AG10803 (cell line): Measurements from ENCODE around the gene SH3RF1.

Source experiments
- DNase-seq: peaks from one replicate; pipeline ENCODE4 v3.0.0; 2010; ENCODE audit warnings: low read depth
- H3K4me3 ChIP-seq: 2 replicates; pipeline ENCODE4 v1.5.1; 2011; ENCODE audit warnings: mild to moderate bottlenecking, low read length, control low read depth
- CTCF ChIP-seq: conservative IDR thresholded peaks from 2 replicates; pipeline ENCODE4 v1.5.1; 2011; ENCODE audit warnings: mild to moderate bottlenecking, low read length, control low read depth, inconsistent platforms

SH3RF1 gene

DNA sequence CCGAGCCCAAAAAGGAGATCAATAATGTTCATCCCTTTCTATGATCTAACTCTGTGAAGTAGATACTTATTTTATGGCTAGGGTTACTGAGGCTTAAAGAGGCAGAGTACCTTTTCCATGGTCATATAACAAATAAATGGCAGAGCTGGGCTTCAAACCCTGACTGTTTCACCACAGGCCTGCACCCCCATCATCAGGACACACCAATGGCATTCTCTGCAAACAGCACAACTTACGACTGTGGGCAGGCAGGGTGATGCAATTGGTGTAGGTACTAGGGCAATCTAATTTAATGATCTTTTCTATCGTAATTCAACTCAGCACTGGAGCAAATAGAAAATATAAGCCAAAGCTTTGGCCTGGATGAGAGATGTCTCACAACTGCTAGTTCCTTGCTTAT is 141.9 kb downstream of the SH3RF1 start:
- no peak for TF ChIP-seq CTCF
- no peak overlapping the region for H3K4me3 ChIP-seq
- peak; percentile 87 for DNase-seq

GRCh38 chr4:169127314-169127713 is 143.4 kb downstream of the SH3RF1 start:
- H3K4me3 ChIP-seq = no peak overlapping the region
- TF ChIP-seq CTCF = no peak
- DNase-seq = no peak

GRCh38 chr4:169124661-169125060 is 146.1 kb downstream of the SH3RF1 start:
- H3K4me3 ChIP-seq = no peak overlapping the region
- DNase-seq = no peak
- TF ChIP-seq CTCF = no peak

DNA sequence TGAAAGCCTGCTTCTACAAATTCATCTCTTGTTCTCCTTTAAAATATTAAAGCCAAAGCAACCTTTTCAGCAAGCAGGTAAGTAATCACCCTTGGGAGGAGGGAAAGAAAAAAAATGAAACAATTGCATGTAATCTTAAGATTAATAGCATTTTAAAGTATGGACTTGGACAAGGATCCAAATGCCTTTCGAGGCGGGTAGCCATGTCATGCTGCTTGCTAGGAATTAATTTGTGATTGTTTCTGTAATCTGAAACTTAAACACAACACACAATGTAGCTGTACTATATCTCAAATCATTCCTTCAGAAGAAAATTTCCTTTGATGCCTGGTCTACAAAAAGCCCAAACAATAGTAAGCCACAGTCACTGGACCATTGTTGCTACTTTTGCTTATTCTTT is 148.3 kb downstream of the SH3RF1 start:
- no peak overlapping the region for H3K4me3 ChIP-seq
- no peak for TF ChIP-seq CTCF
- DNase-seq = no peak

GRCh38 chr4:169121861-169122382 is 148.8 kb downstream of the SH3RF1 start:
- H3K4me3 ChIP-seq = no peak overlapping the region
- no peak for TF ChIP-seq CTCF
- no peak for DNase-seq

GRCh38 chr4:169120624-169121023 is 150.1 kb downstream of the SH3RF1 start:
- H3K4me3 ChIP-seq = no peak overlapping the region
- no peak for TF ChIP-seq CTCF
- no peak for DNase-seq

DNA sequence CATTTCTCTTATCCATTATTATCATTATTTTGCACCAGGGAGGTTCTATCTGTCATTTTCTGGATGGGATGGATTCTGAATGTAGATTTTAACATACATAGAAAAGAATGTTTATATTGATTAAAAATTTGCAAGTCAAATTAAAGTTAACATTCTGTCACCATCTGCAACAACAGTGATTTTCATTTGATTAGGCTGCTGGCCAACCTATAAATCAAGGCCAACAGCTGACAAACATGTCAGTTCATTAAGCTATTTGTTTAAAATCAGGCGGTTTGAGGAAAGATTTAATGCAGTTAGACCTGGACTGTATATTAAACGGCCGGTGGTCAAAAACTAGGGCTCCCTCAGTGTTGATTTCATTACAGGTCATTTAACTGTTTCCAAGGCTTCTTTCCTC is 151.2 kb downstream of the SH3RF1 start:
- no peak for TF ChIP-seq CTCF
- no peak overlapping the region for H3K4me3 ChIP-seq
- DNase-seq = no peak
